Activated CD8-positive, alpha-beta memory T cell treated with anti-CD3 and anti-CD28 coated beads, Interleukin-2, amount 50 U/mL, for 48 hours (primary cell): ENCODE data around the gene EXOC2.
A peak's percentile ranks its signal among the peaks of the same experiment; 100 is the strongest.

Experiments used
- DNase-seq: peaks from one replicate; pipeline ENCODE4 v3.0.0-alpha.2; 2020

EXOC2 gene

DNA sequence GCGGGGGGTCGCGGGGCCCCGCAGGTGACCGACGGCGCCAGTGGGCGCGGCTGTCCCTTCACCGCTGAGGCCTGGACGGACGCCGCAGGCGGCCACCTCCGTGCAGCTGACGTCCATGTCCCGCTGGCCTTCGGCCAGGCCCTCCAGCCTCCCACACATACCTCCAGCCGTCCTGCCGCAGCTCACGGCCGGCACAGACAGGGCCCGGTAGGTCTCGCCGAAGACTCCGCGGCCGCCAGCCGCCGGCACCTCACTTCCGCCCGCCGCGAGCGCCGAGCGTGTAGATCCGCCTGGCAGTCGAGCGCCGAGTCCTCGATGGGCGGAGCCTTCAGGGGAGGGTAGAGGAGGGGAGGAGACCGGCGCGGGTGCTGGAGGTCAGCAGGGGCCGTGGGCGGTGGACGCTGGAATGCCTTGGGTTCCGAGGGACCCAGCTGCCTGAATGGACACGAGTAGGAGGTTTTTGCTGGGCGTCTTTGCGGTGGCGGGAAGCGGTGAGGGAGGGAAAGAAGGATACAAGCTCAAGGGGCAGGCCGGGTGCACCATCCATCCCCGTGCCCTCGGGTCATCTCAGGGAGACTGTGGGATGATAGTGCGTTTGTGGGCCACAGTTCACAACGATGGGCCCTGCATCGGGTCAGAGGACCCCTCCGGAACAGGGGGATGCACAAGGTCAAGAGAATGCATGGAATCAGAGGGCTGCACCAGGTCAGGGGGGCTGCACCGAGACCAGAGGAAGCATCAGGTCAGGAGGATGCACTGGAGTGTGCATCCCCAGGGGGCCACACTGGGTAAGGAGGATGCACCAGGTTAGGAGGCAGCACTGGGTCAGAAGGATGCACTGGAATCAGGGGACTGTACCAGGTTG lies at the start of gene EXOC2:
Gene EXOC2, minus strand, starts transcription at position 282 of the 865 bp plus-strand sequence. CDS start 55,321 bp downstream, outside the sequence.
- DNase-seq = peak; percentile 90

- DNase-seq = no peak
Measured at GRCh38 chr6:741410-742339, 48.7 kb upstream of the EXOC2 start.

DNA sequence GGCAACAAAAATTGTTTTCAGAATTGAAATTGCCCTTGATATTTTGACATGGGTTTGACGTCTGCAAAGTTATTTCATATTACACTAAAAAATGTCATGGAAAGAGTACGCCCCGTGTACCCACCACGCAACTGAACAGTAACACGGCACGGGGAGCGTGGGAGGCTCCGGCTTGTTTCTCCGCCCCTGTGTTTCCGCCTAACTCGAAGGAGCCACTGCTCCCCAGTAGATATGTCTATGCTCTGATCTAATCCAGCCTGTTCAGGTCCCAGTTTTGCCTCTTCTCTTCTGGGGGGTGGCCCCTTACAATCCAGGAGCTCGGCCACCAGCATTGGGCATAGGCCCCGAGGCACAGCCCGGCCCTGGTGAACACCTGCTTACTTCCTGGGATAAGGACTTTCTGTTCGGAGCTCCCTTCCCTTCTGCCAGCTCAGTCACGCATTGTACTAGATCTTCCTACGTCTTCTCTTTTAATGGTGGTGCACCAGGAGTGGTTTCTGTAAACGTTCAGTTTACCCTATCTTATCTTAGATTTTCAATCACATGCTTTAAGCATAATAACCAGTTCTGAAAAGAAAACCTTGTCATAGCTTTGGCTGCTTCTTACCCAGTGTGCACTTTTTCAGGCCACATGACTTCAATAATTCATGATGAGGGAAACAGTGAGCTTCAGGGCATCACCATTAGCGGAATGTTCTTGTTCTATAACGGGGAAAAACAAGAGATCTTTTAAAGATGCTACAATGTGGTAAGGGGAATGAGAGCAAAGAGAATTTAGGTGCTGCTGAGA lies 43.9 kb upstream of the EXOC2 start:
- DNase-seq = no peak

DNA sequence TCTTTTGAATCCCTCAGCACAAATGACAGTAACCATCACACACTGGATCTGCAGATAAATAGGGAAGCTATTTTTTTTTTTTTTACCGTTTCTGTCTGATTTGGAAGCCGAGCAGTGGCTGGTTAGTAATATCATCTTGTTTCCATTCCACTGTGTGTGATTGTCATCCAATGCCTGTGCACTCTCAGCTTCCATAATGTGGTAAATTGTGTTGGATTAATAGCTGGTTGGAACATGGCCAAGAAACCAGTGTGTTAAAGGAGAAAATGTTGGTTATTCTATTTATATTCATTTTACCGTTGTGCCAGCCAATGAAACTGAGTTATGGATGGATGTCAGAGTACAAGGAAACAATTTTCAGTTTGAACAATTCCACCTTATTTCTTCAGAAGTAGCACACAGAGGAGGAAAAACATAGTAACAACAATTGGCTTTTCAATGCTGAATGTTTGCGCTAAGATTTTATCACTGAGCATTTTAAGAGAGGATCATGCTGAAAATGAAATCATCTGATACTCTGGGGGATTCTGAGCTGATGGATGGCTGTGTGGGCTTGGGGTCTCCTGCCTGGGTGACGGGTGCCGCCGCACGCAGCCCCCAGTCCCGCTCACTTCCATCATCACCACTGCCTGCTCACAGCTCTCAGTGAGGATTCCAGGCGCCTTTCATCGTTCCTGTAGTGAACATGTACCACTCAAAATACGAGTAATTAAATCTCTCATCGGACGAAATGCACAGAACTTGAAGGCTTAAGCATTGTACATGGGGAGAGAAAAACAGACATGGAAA lies 40.7 kb upstream of the EXOC2 start:
- no peak for DNase-seq

GRCh38 chr6:731924-732323 lies 39.0 kb upstream of the EXOC2 start:
- no peak for DNase-seq

DNA sequence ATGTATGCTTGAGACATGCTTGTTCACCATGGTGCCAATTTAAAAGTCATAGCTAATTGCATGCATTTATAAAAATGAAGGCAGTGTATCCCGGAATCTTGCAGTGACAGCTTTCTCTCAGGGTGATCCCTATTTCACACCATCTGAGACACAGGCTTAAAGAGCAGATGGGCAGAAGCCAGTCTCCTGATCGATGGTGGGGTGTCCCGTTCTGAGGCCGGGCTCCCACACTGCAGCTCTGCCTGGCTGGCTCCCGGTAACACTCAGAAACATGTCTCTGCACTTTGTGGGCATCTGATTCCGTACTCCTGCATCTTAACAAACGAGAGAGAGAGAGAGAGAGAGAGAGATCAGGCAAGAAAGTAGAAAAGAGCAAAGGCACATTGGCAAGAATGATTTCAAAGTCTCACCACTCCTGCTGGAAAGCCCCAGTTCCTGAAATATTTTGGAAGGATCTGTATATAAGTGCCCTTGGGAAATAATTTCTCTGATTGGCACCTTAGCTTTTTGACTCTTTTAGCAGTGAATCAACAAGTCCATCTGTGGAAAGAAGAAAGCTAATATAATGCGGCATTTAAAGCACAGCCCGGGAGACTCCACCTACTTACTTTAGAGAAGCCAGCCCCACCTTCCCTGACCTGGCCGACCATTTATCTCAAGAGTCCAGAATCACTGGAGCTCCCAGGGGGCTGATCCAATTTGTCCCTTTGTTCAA lies 36.8 kb upstream of the EXOC2 start:
- DNase-seq = no peak

GRCh38 chr6:727856-728255 lies 34.9 kb upstream of the EXOC2 start:
- no peak for DNase-seq

DNA sequence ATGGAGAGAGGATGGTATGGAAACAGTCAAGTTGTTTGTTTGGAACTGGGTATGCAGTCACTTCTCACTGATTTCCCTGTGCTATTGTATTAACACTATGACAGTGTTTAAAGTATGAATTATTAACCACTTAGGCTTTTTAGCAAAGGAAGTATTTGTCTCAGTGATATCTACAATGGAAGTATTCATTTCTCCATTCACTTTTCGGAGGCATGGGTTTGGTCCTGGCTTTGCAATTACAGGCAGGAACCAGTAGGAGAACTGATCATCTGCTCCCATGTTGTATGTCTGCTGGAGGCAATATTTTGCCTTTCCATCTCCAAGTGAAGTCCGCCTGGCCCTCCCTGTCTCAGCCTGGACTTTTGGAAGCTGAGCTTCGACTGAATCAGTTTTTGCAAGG lies 30.6 kb upstream of the EXOC2 start:
- no peak for DNase-seq

DNA sequence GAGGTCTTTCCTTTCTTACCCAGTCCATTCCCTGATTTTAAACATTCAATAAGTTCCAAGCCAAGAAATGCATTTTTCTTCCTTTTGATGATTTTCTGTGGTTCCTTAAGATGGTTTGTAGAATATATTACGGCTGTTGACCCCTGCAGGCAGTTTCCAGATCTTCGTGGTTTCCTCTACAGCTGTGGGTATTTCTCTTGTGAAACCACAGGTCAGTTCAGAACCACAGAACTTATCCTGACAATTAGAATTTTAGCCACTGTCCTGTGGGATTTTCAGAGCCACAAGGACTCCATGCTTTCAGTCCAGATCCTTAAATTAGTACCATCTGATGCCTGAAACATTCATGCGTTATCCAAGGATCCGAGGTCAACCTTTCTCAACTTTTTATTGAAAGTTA lies 29.7 kb upstream of the EXOC2 start:
- no peak for DNase-seq

DNA sequence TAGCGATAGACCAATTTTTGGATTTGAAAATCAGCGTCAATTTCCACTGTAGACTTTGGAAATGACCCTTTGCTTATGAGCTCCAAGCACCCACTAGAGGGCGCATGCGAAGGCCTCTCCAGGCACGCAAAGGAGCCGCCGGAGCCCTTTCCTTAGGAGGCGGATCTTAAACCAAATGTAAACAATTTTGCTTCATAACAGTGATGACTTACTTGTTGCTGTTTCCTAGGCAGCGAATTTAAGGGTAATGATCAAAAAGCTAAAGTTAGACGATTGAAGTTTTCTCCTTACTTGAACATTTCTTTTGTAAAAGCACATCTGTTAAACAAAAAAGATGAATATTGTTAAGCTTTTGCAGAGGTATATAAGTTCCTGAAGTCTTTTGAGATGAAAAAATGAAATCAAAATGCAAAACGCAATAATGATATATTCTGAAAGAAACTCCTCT lies 29.2 kb upstream of the EXOC2 start:
- DNase-seq = peak; percentile 86

GRCh38 chr6:718345-718744 lies 25.4 kb upstream of the EXOC2 start:
- no peak for DNase-seq

GRCh38 chr6:717135-717534 lies 24.2 kb upstream of the EXOC2 start:
- no peak for DNase-seq

DNA sequence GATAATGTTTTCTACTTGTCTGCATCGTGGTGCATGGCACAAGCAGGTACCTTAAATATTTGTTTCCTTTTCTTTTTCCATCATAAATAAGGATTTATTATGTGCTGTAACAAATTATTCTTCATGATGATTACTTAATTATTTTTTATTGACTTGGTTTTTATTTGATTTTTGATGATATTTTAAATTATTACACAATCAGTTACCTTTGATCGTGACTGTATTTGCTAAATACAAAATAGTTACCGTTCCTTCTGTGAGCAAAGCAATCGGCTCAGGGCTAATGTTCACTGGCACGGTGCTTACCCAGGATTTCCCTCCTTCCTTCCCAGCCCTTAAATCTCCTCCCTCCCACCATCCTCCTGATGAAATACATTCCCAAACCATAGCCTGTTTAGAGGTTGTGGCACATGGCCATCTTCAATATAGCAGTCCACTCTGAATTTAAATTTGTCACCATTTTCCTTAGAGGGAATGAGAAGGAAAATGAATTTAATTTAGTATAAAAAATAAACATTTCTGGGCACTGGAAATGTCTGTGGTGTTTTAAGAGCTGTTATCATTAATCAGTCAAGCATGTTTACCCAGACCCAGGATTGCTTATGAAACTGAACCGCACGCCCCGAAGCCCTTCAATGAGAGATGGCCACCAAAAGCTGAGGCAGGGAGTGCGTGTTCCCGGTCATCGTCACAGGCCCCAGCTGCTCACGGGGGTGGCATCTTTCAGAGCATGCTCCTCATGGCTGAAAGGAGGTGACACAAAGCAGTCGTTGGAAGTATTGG lies 23.0 kb upstream of the EXOC2 start:
- no peak for DNase-seq

DNA sequence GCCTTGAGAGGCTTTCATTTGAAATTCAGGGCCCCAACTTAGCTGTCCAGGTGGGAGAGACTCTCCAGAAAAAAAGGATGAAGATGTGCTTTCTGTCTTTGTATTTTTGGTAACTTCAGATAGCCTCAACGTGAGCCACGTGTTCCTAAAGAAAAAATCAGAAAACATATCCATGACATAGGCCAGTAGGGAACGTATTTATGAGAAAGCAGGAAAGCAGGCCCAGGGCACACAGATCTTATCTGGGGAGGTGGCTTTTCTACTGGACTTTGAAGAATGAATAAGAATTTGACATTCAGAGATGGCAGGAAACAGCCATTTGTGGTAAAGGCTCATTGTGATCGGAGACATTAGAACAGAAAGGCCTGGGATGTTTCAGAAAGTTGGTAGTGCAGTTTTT lies 21.2 kb upstream of the EXOC2 start:
- no peak for DNase-seq

GRCh38 chr6:713351-713750 lies 20.4 kb upstream of the EXOC2 start:
- no peak for DNase-seq

DNA sequence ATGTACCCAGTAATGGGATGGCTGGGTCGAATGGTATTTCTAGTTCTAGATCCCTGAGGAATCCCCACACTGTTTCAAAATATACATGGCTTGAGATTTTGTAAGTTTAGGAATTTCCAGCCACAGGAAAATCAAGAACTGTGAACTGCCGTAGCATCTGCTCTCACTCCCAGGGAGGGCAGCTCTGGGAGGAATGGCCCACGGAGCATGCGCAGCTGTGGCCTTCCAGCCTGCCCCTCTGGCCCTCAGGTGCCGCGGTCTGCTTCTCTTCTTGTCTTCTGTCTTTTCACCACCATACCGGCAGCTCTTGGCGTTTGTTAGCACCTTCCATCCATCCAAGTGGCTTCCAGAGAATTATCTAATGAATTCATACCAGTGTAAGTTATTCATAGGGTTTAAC lies 19.9 kb upstream of the EXOC2 start:
- DNase-seq = no peak

DNA sequence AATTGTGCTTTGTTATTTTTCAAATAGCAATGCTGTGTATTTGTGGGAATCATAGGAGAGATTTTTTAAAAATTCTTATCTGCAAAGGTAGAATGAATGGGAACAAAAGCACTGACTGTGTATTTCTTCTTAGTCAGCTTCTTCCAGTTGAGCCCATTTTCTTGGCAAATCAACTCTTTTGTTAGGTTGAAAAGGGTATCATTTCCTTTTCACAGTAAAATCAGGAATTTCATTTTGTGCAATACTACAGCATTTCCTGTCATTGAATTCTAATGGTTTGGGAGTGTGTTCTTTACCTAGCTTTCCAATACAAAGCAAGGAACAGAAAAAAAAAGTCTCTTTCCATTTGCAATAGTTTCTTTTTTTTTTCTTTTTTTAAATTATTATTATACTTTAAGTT lies 19.0 kb upstream of the EXOC2 start:
- no peak for DNase-seq

GRCh38 chr6:710601-711571 lies 17.9 kb upstream of the EXOC2 start:
- peak; percentile 78 for DNase-seq

DNA sequence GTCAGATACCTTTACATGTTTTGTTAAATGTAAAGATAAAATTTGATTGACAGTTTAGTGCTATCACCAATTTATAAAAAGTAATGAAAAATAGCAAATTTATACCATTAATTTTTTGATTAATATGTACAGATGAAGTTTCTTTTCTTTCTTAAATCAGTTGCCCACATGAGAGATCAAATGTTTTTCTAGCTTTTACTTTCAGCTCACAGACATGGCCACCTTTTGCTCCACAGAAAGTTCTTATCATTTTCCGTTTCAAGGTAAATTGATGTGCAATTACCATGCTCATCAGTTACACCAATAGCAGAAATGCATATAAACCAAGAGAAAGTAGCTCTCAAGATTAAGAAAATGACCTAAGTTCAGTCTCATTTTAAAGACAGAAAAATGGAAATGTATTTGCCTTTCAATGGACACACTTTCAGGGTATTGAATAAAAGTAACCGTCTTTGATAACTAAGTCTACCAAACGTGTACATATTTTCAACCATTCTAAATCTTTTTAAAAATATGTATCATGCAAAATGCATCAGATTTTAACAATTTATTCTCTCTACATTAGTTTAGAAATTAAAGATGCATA lies 16.6 kb upstream of the EXOC2 start:
- DNase-seq = no peak
